ENCODE results near the gene SEMA6A.

The SEMA6A gene

GRCh38 chr5:116436674-116437350 is 137.8 kb downstream of the SEMA6A start:
- DNase-seq: no peak

- DNase-seq: no peak
Observed at GRCh38 chr5:116428966-116429365, 145.7 kb downstream of the SEMA6A start.

GRCh38 chr5:116428413-116428812 is 146.2 kb downstream of the SEMA6A start:
- no peak for DNase-seq

GRCh38 chr5:116424951-116425350 is 149.7 kb downstream of the SEMA6A start:
- DNase-seq: no peak

- no peak for DNase-seq
Observed at GRCh38 chr5:116424258-116424615, 150.4 kb downstream of the SEMA6A start.

- DNase-seq: no peak
Observed at GRCh38 chr5:116423587-116424257, 150.9 kb downstream of the SEMA6A start.

- DNase-seq: no peak
Observed at GRCh38 chr5:116423141-116423540, 151.5 kb downstream of the SEMA6A start.

GRCh38 chr5:116421080-116421629 is 153.5 kb downstream of the SEMA6A start:
- DNase-seq: no peak

- no peak for DNase-seq
Observed at GRCh38 chr5:116420540-116420939, 154.1 kb downstream of the SEMA6A start.

- DNase-seq: no peak
Observed at GRCh38 chr5:116419258-116419657, 155.4 kb downstream of the SEMA6A start.

- no peak for DNase-seq
Observed at GRCh38 chr5:116418774-116419173, 155.8 kb downstream of the SEMA6A start.

GRCh38 chr5:116418016-116418415 is 156.6 kb downstream of the SEMA6A start:
- no peak for DNase-seq

- no peak for DNase-seq
Observed at GRCh38 chr5:116415989-116416388, 158.6 kb downstream of the SEMA6A start.

GRCh38 chr5:116415182-116415581 is 159.4 kb downstream of the SEMA6A start:
- DNase-seq: no peak

GRCh38 chr5:116411101-116411571 is 163.5 kb downstream of the SEMA6A start:
- DNase-seq: no peak

- DNase-seq: no peak
Observed at GRCh38 chr5:116410336-116410890, 164.2 kb downstream of the SEMA6A start.

GRCh38 chr5:116409591-116410296 is 164.9 kb downstream of the SEMA6A start:
- DNase-seq: no peak

GRCh38 chr5:116406306-116407041 is 168.1 kb downstream of the SEMA6A start:
- no peak for DNase-seq

- DNase-seq: no peak
Observed at GRCh38 chr5:116404792-116405191, 169.8 kb downstream of the SEMA6A start.

- DNase-seq: no peak
Observed at GRCh38 chr5:116404016-116404415, 170.6 kb downstream of the SEMA6A start.

- DNase-seq: no peak
Observed at GRCh38 chr5:116402235-116402634, 172.4 kb downstream of the SEMA6A start.

- DNase-seq: no peak
Observed at GRCh38 chr5:116401576-116401975, 173.0 kb downstream of the SEMA6A start.

Measured in right forelimb (tissue), 1 donor.